ENCODE results near the gene NPHS1. TPM values are rescaled to one million over a fixed set of nuclear protein-coding genes. Genes with fewer than 3 reads are reported as not detected.

Gene NPHS1, protein sequence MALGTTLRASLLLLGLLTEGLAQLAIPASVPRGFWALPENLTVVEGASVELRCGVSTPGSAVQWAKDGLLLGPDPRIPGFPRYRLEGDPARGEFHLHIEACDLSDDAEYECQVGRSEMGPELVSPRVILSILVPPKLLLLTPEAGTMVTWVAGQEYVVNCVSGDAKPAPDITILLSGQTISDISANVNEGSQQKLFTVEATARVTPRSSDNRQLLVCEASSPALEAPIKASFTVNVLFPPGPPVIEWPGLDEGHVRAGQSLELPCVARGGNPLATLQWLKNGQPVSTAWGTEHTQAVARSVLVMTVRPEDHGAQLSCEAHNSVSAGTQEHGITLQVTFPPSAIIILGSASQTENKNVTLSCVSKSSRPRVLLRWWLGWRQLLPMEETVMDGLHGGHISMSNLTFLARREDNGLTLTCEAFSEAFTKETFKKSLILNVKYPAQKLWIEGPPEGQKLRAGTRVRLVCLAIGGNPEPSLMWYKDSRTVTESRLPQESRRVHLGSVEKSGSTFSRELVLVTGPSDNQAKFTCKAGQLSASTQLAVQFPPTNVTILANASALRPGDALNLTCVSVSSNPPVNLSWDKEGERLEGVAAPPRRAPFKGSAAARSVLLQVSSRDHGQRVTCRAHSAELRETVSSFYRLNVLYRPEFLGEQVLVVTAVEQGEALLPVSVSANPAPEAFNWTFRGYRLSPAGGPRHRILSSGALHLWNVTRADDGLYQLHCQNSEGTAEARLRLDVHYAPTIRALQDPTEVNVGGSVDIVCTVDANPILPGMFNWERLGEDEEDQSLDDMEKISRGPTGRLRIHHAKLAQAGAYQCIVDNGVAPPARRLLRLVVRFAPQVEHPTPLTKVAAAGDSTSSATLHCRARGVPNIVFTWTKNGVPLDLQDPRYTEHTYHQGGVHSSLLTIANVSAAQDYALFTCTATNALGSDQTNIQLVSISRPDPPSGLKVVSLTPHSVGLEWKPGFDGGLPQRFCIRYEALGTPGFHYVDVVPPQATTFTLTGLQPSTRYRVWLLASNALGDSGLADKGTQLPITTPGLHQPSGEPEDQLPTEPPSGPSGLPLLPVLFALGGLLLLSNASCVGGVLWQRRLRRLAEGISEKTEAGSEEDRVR (N-terminal part only)
- 10 to 100 TPM; 14.0 to 33.6 TPM for total RNA-seq

DNA sequence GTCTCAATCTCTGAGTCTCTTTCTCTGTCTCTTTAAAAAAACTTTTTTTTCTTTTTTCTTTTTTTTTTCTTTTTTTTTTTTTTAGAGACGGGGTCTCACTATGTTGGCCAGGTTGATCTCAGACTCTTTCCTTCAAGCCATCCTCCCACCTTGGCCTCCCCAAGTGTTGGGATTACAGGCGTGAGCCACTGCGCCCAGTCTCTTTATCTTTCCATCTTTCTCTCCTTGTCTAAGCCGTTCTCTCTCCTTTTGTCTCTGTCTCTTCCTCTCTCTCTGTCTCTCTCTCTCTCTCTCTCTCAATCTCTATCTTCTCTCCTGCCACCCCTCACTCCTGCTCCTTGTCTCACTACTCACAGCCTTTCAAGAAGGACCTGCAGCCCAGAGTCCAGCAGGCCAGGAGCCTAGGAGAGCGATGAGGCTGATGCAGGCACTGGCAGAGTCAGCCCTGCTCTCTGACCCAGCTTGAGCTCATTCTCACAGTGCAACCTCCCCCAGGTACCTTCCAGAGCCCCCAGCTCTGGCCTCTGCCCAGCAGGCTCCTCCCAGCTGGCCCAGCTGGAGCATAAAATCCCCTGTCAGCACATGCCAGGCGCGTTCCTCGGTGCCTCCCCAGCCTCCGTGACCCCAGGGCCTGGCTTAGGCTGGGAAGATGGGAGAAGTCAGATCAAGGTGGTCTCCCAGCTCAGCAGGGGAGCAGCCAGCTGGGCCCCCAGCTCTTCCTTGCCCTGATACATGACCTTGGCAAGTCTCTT, at the start of gene NPHS1:
TSS of gene NPHS1 (minus strand) at position 476 of the 752 bp plus-strand sequence. CDS start 667 bp downstream, outside the sequence.
- peaks cover 56% of the 10 kb centered on the region for H3K4me1 ChIP-seq
- peak in 2 of 4 donors; percentile 25 to 39 for DNase-seq
- H3K36me3 ChIP-seq (replicated peaks in 1 of 2; ENCODE audit: insufficient read depth in 1 of 2, low read depth in 2 of 2), result no peaks in the 10 kb centered on the region
- peak within 1 kb of the TSS; percentile 4 for H3K4me3 ChIP-seq
- peak in 1 of 3 donors; percentile 38 for TF ChIP-seq POLR2A (IDR thresholded peaks at IDR 0.05)
- TF ChIP-seq, protein P1, sequence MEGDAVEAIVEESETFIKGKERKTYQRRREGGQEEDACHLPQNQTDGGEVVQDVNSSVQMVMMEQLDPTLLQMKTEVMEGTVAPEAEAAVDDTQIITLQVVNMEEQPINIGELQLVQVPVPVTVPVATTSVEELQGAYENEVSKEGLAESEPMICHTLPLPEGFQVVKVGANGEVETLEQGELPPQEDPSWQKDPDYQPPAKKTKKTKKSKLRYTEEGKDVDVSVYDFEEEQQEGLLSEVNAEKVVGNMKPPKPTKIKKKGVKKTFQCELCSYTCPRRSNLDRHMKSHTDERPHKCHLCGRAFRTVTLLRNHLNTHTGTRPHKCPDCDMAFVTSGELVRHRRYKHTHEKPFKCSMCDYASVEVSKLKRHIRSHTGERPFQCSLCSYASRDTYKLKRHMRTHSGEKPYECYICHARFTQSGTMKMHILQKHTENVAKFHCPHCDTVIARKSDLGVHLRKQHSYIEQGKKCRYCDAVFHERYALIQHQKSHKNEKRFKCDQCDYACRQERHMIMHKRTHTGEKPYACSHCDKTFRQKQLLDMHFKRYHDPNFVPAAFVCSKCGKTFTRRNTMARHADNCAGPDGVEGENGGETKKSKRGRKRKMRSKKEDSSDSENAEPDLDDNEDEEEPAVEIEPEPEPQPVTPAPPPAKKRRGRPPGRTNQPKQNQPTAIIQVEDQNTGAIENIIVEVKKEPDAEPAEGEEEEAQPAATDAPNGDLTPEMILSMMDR (IDR thresholded peaks at IDR 0.05), result no peak
- no peaks in the 10 kb centered on the region for H3K27me3 ChIP-seq
- no peak for ATAC-seq
- intact Hi-C loops (cut with DNase I), result no loop called here
- WGBS, 2 donors, result 27 to 41% methylated on average over 9 of the region's 9 CpGs
- H3K27ac ChIP-seq, result peak within 1 kb of the TSS; percentile 62 to 89 (median 77)
- H3K9me3 ChIP-seq, result no peaks in the 10 kb centered on the region

DNA sequence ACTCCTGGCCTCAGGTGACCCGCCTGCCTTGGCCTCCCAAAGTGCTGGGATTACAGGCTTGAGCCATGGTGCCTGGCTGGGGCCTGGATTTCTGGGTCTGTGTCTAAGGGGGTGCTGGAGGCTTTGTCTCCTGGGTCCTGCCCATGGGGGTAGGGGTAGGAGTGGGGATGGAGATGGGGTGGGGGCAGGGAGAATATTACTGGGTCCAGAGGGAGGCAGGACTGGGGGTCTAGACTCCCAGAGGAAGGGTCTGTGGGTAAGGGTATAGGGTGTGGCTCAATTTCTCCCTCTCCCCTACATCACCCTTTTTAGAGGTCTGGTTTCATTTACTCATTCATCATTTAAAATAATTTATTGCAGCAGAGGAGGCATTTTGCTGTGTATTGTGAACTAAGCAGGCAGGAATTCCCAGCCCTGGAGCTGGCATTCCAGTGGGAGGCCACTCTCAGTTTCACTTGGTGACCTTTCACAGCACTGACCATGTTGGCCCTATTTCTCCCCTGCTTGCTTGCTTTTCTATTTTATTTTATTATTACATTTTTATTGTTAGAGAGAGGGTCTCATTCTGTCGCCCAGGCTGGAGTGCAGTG, 48.8 kb upstream of the NPHS1 start:
- Histone ChIP-seq H3K27ac (peak overlapping the region in 3 of 4 donors; percentile 64 to 92 (median 80)), H3K9me3 (no peaks in the 10 kb centered on the region), H3K36me3 (replicated peaks in 1 of 2; ENCODE audit: insufficient read depth in 1 of 2, low read depth in 2 of 2) (no peaks in the 10 kb centered on the region), H3K4me3 (no peak overlapping the region), H3K27me3 (no peaks in the 10 kb centered on the region), H3K4me1 (peaks cover 18% of the 10 kb centered on the region)
- TF ChIP-seq, protein P1 (IDR thresholded peaks at IDR 0.05), result no peak
- TF ChIP-seq POLR2A (IDR thresholded peaks at IDR 0.05), result no peak
- 69 to 73% methylated on average over 1 to 2 of the region's 2 CpGs for WGBS, 2 donors
- DNase-seq (no peak), ATAC-seq (no peak)
- intact Hi-C loops (cut with DNase I), result no loop called here

DNA sequence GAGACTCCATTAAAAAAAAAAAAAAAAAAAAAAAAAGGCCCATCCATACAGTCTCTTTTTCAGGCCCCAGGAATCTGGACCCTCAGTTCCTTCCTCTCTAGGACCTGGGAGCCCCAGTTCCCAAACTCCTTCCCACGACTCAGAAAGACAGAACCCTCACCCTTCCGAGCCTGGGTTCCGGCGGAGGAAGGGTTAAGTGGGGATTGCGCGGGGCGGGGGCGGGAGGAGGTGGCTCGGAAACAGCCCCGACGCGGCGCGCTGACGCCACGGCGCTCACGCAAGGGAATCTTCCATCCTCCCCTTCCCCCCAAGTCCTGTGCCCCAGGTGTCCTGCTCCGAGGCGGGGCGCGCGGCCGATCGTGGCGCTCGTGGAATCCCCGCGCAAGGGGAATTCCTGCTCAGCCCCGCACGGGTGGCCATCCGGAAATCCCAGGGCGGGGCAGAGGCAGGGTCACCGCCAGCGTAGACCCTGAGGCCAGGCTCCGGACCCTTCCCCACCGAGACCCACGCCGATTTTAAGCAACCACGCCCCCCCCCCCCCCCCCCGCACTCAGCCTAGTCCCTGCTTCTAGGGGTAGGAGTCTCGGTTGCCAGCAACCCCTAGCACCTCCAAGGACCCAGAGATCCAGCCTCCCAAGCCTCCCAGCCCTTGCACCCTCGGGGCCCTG, 47.4 kb upstream of the NPHS1 start:
- Histone ChIP-seq H3K4me3 (peak overlapping the region; percentile 26 to 56), H3K27ac (peak overlapping the region; percentile 59 to 92 (median 72)), H3K27me3 (no peaks in the 10 kb centered on the region), H3K9me3 (no peaks in the 10 kb centered on the region), H3K36me3 (replicated peaks in 1 of 2; ENCODE audit: insufficient read depth in 1 of 2, low read depth in 2 of 2) (peaks cover 0 to 2% of the 10 kb centered on the region in 2 donors), H3K4me1 (peaks cover 18% of the 10 kb centered on the region)
- intact Hi-C loops (cut with DNase I), result no loop called here
- DNase-seq (peak; percentile 80 to 87 (median 84)), ATAC-seq (peak; percentile 89)
- 0% methylated on average over 5 to 37 of the region's 43 CpGs for WGBS, 2 donors
- TF ChIP-seq POLR2A (IDR thresholded peaks at IDR 0.05), result peak in 1 of 3 donors; percentile 21
- TF ChIP-seq, protein P1 (IDR thresholded peaks at IDR 0.05), result no peak

DNA sequence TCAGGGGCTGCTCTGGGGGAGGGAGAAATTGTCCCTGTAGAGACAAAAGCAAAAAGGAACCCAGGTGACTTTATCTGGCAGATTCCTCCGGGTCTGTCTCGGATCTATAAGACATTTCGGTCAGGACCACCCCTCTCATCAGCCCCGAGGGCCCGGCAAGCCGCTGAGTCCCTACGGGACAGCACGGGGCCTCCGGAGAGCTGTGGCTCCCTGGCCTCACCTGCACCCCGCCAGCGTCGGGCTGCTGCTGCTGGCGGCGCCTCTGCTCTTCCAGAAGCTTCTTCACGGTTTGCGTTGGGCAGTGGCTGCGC, 46.1 kb upstream of the NPHS1 start:
- TF ChIP-seq, protein P1 (IDR thresholded peaks at IDR 0.05), result no peak
- TF ChIP-seq POLR2A (IDR thresholded peaks at IDR 0.05), result no peak
- DNase-seq (no peak), ATAC-seq (no peak)
- Histone ChIP-seq H3K4me1 (peaks cover 18% of the 10 kb centered on the region), H3K27ac (peak overlapping the region; percentile 43 to 92 (median 72)), H3K36me3 (replicated peaks in 1 of 2; ENCODE audit: insufficient read depth in 1 of 2, low read depth in 2 of 2) (peaks cover 0 to 2% of the 10 kb centered on the region in 2 donors), H3K9me3 (no peaks in the 10 kb centered on the region), H3K4me3 (peak overlapping the region; percentile 26 to 56), H3K27me3 (no peaks in the 10 kb centered on the region)
- intact Hi-C loops (cut with DNase I), result no loop called here
- WGBS, 2 donors, result 10 to 11% methylated on average over 2 to 17 of the region's 17 CpGs
